ENCODE results near the gene COL8A2.

COL8A2 gene

DNA sequence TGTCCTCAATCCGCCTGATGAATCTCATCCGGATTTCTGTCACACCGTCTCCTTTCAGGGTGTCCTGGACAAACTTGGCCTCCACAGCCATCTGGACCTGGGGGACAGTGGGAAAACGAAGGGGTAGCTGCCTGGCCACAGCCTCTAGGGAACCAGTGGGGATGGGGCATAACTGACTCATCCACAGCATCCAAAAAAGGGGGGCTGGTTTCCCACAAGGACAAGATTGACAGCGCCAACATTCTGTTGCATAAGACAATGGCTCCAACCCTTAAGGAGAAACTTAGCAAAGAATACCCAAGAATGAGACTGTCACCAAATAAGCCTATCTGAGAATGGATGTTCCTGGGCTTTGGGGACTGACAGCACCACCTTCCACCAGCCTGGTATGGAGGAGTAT is 12.2 kb upstream of the COL8A2 start:
- no peak for DNase-seq (ENCODE audit: low read depth)

GRCh38 chr1:36136535-36136934 is 11.5 kb upstream of the COL8A2 start:
- no peak for DNase-seq (ENCODE audit: low read depth)

DNA sequence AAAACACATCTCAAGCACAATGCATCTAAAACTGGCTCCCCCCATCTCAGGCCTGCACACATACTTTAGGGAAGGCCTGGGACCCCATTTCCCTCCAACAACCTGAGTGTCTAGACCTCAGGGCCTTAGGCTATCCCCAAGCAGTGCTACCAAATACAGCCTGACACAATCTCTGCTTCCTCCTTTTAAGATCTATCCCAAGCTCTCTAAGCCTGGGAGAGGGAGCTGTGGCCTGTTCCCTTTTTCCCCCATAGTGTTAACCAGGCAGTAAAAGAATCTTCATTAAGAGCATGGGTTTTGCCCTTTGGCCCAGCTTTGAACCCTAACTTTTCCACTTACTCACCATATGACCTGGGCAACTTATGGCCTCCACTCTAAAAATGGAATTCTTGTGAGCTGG is 10.8 kb upstream of the COL8A2 start:
- no peak for DNase-seq (ENCODE audit: low read depth)

- DNase-seq (ENCODE audit: low read depth), result no peak
Measured at GRCh38 chr1:36135330-36135667, 10.3 kb upstream of the COL8A2 start.

GRCh38 chr1:36134505-36135329 is 9.7 kb upstream of the COL8A2 start:
- no peak for DNase-seq (ENCODE audit: low read depth)

DNA sequence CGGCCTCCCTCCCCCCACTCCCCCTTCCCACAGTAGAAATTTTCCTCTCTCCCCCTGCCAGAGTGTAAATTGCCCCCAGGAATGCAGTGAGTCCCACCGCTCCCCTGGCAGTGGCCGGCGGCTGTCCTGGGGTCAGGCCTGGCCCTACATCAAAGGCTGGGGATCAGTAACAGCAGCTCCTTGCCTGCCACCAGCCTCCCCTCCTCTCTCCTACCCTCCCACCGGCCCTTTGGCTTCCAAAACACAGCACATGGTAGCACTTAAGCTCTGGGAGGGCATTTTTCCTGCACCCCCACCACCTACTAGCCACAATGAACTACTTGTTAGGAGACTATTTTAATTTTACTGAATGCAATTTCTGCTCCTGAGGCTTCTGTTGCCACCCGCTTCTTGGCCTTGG is 9.0 kb upstream of the COL8A2 start:
- no peak for DNase-seq (ENCODE audit: low read depth)

- DNase-seq (ENCODE audit: low read depth), result no peak
Measured at GRCh38 chr1:36133484-36133883, 8.5 kb upstream of the COL8A2 start.

DNA sequence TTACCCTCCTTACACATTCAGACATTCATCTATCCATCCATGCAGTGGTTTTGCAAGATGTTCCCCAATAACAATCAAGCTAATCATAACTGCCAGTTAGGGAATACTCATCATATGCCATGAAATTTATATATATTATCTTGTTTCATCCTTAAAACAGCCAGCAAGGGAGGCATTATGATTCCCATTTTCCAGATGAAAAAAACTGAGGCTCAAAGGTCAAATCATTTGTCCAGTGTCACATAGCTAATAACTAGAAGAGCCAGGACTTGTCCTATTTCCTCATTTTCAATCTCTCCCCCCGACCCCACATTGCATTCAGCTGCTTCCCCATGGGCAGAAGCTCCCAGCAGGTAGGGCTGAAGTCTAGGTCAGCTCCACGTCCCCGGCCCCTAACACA is 7.0 kb upstream of the COL8A2 start:
- DNase-seq (ENCODE audit: low read depth), result no peak

DNA sequence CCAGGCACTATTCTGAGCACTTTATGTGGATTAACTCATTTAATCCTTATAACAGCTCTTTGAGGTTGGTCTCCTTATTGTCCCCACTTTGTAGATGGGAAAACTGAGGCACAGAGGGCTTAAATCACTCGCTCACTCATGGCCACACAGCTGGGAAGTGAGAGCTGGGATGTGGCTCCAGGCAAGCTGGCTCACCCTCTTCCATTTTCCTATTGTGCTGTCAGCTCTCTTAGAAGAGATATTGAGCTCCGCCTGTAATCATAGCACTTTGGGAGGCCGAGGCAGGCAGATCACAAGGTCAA is 3.8 kb upstream of the COL8A2 start:
- DNase-seq (ENCODE audit: low read depth), result no peak

- DNase-seq (ENCODE audit: low read depth), result no peak
Measured at GRCh38 chr1:36128126-36128904, 3.3 kb upstream of the COL8A2 start.

DNA sequence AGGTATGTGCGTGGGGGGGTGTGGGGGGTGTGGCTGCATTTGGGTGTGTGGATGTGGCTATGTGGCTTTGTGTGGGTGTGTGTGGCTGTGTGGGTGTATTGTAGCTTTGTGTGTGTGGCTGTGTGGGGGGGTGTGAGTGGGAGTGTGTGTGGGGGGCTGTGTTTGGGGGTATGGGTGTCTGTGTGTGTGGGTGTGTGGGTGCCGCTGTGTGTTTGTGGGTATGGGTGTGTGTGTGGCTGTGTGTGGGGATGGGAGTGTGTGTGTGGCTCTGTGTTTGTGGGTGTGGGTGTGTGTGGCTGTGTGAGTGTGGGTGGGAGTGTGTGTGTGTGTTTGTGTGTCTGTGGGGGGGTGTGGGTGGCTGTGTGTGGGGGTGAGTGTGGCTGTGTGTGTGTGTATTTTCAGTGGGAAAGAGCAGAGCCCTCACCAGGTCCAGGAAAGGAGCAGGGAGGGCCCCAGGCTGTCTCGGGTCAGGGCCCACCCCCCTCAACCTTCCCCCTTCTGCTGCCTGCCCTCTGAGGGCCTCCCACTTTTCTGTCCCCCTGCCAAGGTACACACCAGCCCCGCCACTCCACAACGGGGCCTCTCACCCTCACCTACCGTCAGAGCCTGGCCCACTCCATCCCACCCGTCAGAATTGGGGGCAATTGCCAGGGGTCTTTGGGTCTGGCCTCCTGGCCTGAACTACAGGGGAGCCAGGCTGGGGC is 1.9 kb upstream of the COL8A2 start:
- DNase-seq (ENCODE audit: low read depth), result no peak

- DNase-seq (ENCODE audit: low read depth), result no peak
Measured at GRCh38 chr1:36126005-36126716, 1.1 kb upstream of the COL8A2 start.

GRCh38 chr1:36124404-36125128 is 456 bp downstream of the COL8A2 start:
- no peak for DNase-seq (ENCODE audit: low read depth)

GRCh38 chr1:36123356-36123755 is 1.7 kb downstream of the COL8A2 start:
- no peak for DNase-seq (ENCODE audit: low read depth)

DNA sequence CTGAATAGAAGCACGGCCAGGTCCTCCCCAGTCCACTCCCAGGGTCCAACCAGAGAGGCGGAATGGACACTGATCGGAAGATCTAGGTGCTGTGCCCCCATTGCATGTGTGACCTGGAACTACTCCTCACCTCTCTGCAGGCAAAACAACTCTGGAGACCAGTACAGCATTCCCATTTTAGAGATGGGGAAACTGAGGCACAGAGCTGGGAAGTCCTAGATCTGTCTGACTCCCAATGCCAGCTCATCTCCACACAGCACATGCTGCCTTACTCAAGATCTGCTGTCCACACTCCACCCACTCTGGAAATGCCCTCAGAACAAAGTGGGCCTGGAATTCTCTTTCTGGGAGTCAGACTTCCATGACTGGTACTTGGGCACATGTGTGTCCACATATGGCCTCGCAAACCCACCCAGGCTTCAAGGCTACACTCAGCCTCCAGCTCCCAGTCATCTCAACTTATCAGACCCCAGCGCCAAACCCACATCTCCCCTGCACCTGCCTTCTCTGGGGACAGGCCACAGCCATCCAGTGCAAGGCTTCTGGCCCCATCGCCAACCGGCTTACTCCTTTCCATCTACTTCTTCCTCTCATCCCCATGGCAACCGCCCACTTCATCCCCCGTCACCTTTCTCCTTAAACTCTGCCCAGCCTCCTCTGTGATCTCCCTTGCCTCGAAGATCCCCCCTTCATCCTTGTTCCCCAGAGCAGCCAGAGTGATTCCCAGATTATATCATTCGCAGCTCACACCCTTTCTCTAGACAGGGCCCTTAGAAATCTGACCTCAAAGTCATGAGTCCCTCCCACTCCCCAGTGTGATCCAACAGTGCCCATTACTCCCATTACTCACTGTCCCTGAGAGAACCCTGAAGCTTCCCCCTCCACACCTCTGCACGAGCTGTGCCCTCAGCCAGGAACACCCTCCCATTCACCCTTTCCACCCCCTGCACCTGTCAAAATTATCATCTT is 2.7 kb downstream of the COL8A2 start:
- no peak for DNase-seq (ENCODE audit: low read depth)

DNA sequence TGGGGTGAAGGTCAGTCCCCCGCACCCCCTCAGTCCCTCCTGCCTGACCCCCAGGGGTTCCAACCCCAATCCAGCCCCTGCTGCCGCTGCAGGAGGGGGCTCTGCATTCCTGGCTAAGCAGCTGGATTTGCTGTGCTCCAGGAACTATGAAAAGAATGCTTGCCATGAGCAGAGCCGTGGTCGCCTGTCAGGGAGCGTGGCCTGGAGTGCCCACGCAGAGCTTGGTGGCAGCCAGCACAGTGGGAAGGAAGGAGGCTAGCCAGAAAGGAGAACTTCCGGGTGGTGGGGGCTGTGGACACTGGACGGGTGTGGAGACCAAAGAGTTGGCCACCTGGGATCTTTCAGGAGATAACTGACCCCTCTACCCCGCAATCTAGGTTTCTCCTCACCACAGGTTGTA is 5.6 kb downstream of the COL8A2 start:
- no peak for DNase-seq (ENCODE audit: low read depth)

- no peak for DNase-seq (ENCODE audit: low read depth)
Measured at GRCh38 chr1:36118447-36119204, 6.4 kb downstream of the COL8A2 start.

GRCh38 chr1:36116901-36117300 is 8.1 kb downstream of the COL8A2 start:
- DNase-seq (ENCODE audit: low read depth), result no peak

- no peak for DNase-seq (ENCODE audit: low read depth)
Measured at GRCh38 chr1:36115931-36116330, 9.1 kb downstream of the COL8A2 start.

DNA sequence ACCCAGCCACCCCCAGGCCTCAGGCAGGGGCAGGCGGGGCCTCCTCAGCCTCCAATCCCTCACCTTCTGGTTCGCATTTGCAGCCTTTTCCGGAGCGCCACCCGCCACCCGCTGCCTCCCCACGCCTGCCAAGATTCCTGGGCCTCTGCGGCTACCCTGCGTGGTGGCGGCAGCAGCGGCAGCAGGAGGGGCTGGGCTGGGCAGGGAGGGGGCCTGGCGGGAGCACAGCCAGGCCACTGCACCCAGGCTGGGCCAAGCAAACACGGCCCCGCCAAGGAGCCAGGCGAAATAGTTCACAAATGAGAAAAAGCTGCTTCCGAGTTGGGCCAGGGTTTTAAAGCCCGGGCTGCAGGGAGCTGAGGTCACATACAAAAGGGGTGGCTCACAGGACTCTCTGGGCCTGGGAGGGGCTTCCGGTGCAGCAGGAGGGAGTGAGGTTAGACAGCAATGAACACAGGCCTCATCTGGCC is 9.8 kb downstream of the COL8A2 start:
- DNase-seq (ENCODE audit: low read depth), result no peak
